PC-9 (cell line): ENCODE measurements around the gene PABPN1. TPM values are rescaled to one million over a fixed set of nuclear protein-coding genes. Genes with fewer than 3 reads are reported as not detected.

Source experiments
- BruUV-seq: library from RNA; stranded (reverse); fragments of 400-500 nt; replicated peaks from 2 replicates; lab custom pipeline; 2021; lab: Mats Ljungman, UMichigan
- CTCF ChIA-PET: fragments of 300-600 bp; sonication (Branson Sonifier 250); formaldehyde crosslinking; loops from one replicate; lab custom pipeline; 2022; ENCODE audit warnings: antibody characterized with exemption; lab: Charles Lee
- POLR2A ChIA-PET: fragments of 300-600 bp; sonication (Branson Sonifier 250); formaldehyde crosslinking; loops from one replicate; lab custom pipeline; 2022; ENCODE audit warnings: antibody characterized with exemption; ENCODE audit not compliant: unreplicated experiment; lab: Charles Lee
- DNase-seq, 2 experiments: peaks; one replicate each; pipeline versions ENCODE4 v3.0.0 to v3.0.0-alpha.2; 2015 to 2022; ENCODE audit warnings: mixed read lengths in 1 of 2
- H2AFZ ChIP-seq: fragments of 200-600 bp; sonication (generic); 2 replicates; pipeline ENCODE4 v1.8.1; 2017; ENCODE audit warnings: antibody characterized with exemption
- H3F3A ChIP-seq: fragments of 200-600 bp; sonication (generic); 2 replicates; pipeline ENCODE4 v1.8.1; 2017; ENCODE audit warnings: antibody characterized with exemption, mild to moderate bottlenecking, low read depth; ENCODE audit not compliant: insufficient read depth
- H3K27ac ChIP-seq: fragments of 200-600 bp; sonication (generic); 2 replicates; pipeline ENCODE4 v1.6.1; 2016; ENCODE audit warnings: mixed run types
- H3K27me3 ChIP-seq: fragments of 200-600 bp; sonication (generic); 2 replicates; pipeline ENCODE4 v1.6.1; 2016; ENCODE audit warnings: low read depth, mixed run types; ENCODE audit not compliant: insufficient read depth
- H3K36me3 ChIP-seq: fragments of 200-600 bp; sonication (generic); 2 replicates; pipeline ENCODE4 v1.6.1; 2016; ENCODE audit warnings: low read depth, mixed run types
- H3K4me1 ChIP-seq: fragments of 200-600 bp; sonication (generic); replicated peaks from 2 replicates; pipeline ENCODE4 v1.6.1; 2016; ENCODE audit warnings: mixed run types; ENCODE audit not compliant: insufficient read depth
- H3K4me2 ChIP-seq: fragments of 200-600 bp; sonication (generic); 2 replicates; pipeline ENCODE4 v1.6.1; 2017; ENCODE audit warnings: mixed run types
- H3K4me3 ChIP-seq: fragments of 200-600 bp; sonication (generic); 2 replicates; pipeline ENCODE4 v1.6.1; 2016; ENCODE audit warnings: mixed run types
- H3K79me2 ChIP-seq: fragments of 200-600 bp; sonication (generic); 2 replicates; pipeline ENCODE4 v1.6.1; 2017; ENCODE audit warnings: low read depth, mixed run types
- H3K9me2 ChIP-seq: fragments of 200-600 bp; sonication (generic); 2 replicates; pipeline ENCODE4 v1.8.1; 2017; ENCODE audit warnings: mild to moderate bottlenecking; ENCODE audit not compliant: insufficient read depth
- H3K9me3 ChIP-seq: fragments of 200-600 bp; sonication (generic); 2 replicates; pipeline ENCODE4 v1.8.1; 2016; ENCODE audit warnings: low read depth; ENCODE audit not compliant: insufficient read depth
- H4K20me1 ChIP-seq: fragments of 200-600 bp; sonication (generic); 2 replicates; pipeline ENCODE4 v1.8.1; 2017; ENCODE audit not compliant: insufficient read depth
- CTCF ChIP-seq: fragments of 200-600 bp; sonication (generic); conservative IDR thresholded peaks from 2 replicates; pipeline ENCODE4 v1.6.1; 2017; ENCODE audit warnings: mixed run types, antibody characterized with exemption, mild to moderate bottlenecking, moderate library complexity
- EZH2 ChIP-seq: fragments of 200-600 bp; sonication (generic); IDR thresholded peaks from 2 replicates; pipeline ENCODE4 v1.8.0; 2017; ENCODE audit warnings: antibody characterized with exemption, low read depth
- intact Hi-C: fragments of 100-400 bp; cut with micrococcal nuclease; formaldehyde crosslinking; loops from one replicate; pipeline ENCODE4 v1.10.0; 2022; ENCODE audit not compliant: unreplicated experiment
- total RNA-seq: library from RNA; stranded (reverse); gene quantifications from 2 replicates; pipeline ENCODE4 v1.2.3, GENCODE V29; 2021

Gene PABPN1
- total RNA-seq, 1 experiment from 2014 or later, result 142 TPM

DNA sequence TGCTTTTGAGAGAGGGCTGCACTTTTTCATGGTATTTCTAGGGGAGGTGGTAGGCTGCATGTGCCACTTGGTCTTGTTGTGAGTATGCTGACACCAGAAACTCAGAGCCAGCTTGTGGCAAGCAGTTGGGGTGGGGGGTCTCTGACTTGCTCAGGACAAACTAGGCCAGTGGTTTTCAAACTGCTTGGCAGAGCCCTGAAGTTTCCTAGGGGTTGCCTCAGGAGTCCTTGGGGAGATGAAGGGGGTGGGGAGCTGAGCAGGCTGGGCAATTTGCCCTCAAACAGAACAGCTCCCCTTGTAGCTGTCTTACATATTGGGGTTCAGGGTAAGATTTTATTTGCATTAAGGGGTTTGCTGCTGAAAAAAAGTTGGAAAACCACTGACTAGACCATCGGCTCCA, 10.7 kb upstream of the PABPN1 start:
- no TSS peak for BruUV-seq
- no peak for DNase-seq
- Histone ChIP-seq H4K20me1 (no peaks in the 10 kb centered on the region), H3K4me1 (peaks cover 15% of the 10 kb centered on the region), H3K79me2 (peaks cover 32% of the 10 kb centered on the region), H3K36me3 (no peaks in the 10 kb centered on the region), H3K9me3 (no peaks in the 10 kb centered on the region), H2AFZ (no peak overlapping the region), H3K27me3 (no peaks in the 10 kb centered on the region), H3K9me2 (no peaks in the 10 kb centered on the region), H3F3A (peaks cover 8% of the 10 kb centered on the region; the same call in 1 of the 2 replicates), H3K4me2 (no peak overlapping the region), H3K4me3 (no peak overlapping the region), H3K27ac (no peak overlapping the region)
- POLR2A ChIA-PET, result interaction anchor here (0.6 kb wide), 1 partner anchor 1018 kb away, joined by 4 read pairs; no protein-coding TSS in a partner anchor
- TF ChIP-seq EZH2 (no peak), CTCF (no peak)
- CTCF ChIA-PET, result no interaction called here
- intact Hi-C loops, result no loop called here

- Histone ChIP-seq H2AFZ (no peak overlapping the region), H3K9me3 (no peaks in the 10 kb centered on the region), H3K4me2 (no peak overlapping the region), H3K4me3 (no peak overlapping the region), H3K27me3 (no peaks in the 10 kb centered on the region), H3F3A (peaks cover 3% of the 10 kb centered on the region; the same call in 1 of the 2 replicates), H3K36me3 (no peaks in the 10 kb centered on the region), H3K27ac (no peak overlapping the region), H3K9me2 (no peaks in the 10 kb centered on the region), H3K4me1 (peaks cover 6% of the 10 kb centered on the region; the same call in 1 of the 2 replicates), H3K79me2 (no peaks in the 10 kb centered on the region), H4K20me1 (no peaks in the 10 kb centered on the region)
- CTCF ChIA-PET, result no interaction called here
- no TSS peak for BruUV-seq
- DNase-seq, result no peak
- POLR2A ChIA-PET, result no interaction called here
- intact Hi-C loops, result no loop called here
- TF ChIP-seq EZH2, result no peak
Measured at GRCh38 chr14:23316300-23316699, 5.0 kb upstream of the PABPN1 start.

GRCh38 chr14:23319746-23320583, 1.3 kb upstream of the PABPN1 start:
- H3K4me2 ChIP-seq, result peak overlapping the region; percentile 68
- no peaks in the 10 kb centered on the region for H4K20me1 ChIP-seq
- no peaks in the 10 kb centered on the region for H3K27me3 ChIP-seq
- peaks cover 7% of the 10 kb centered on the region; the same call in 1 of the 2 replicates for H3F3A ChIP-seq
- peak overlapping the region; percentile 68 for H3K27ac ChIP-seq
- H3K79me2 ChIP-seq, result peaks cover 24% of the 10 kb centered on the region
- H3K36me3 ChIP-seq, result peaks cover 20% of the 10 kb centered on the region; the same call in 1 of the 2 replicates
- POLR2A ChIA-PET, result interaction anchor here (1.1 kb wide), 1 partner anchor 224 kb away, joined by 4 read pairs; the partner anchor contains the start of genes ACIN1 and C14orf119
- H3K9me3 ChIP-seq, result no peaks in the 10 kb centered on the region
- intact Hi-C loops, result loop anchor here (1.0 to 5.0 kb wide), 2 partner anchors 14 to 147 kb away; partner anchors contain the start of genes BCL2L2 and NGDN
- TF ChIP-seq EZH2 (no peak), CTCF (no peak)
- peak overlapping the region; percentile 78; the same call in 1 of the 2 replicates for H2AFZ ChIP-seq
- CTCF ChIA-PET, result interaction anchor here (0.6 kb wide), 2 partner anchors 392 to 1737 kb away, joined by 6 to 10 read pairs; no protein-coding TSS in a partner anchor
- H3K9me2 ChIP-seq, result no peaks in the 10 kb centered on the region
- BruUV-seq, result no TSS peak
- DNase-seq, result no peak
- H3K4me1 ChIP-seq, result peaks cover 15% of the 10 kb centered on the region
- H3K4me3 ChIP-seq, result peak overlapping the region; percentile 50; the same call in 1 of the 2 replicates
